ENCODE data around the gene MFNG.

- TF ChIP-seq CTCF (IDR thresholded peaks at IDR 0.05) (no peak), ZFX (IDR thresholded peaks at IDR 0.05; ENCODE audit: borderline replicate concordance) (no peak)
Observed at GRCh38 chr22:37433786-37434185, 52.4 kb downstream of the MFNG start.

Data from 22Rv1 (cell line).